ENCODE data around the gene PARVA. TPM values are rescaled to one million over a fixed set of nuclear protein-coding genes. Genes with fewer than 3 reads are reported as not detected.

Gene PARVA
- total RNA-seq, 2 donors from 2014 or later = 55.9 to 58.1 TPM

DNA sequence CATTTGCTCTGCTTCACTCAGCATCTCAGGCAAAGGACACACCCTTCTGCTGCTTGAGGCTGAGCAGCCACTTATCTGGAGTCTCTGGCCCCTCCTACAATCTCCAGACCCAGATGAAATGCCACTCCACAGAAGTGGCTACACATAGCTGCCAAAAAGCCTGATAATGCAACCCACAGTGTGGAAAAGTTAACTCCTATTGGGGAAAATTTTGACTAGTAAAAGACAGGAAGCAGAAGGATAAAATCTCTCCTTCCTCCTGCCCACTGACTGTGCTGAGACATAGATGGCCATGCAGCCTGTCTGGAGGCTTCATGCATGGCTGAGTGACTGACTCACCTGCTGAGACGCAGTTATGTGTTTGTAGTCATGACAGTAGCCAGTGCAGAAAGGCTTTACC is 204.6 kb downstream of the PARVA start:
- Histone ChIP-seq H3K36me3 (no peaks in the 10 kb centered on the region), H3K4me1 (peaks cover 0 to 8% of the 10 kb centered on the region in 2 donors), H3K9me3 (no peaks in the 10 kb centered on the region), H3K27me3 (no peaks in the 10 kb centered on the region), H3K27ac (no peak overlapping the region), H3K4me3 (no peak overlapping the region)
- TF ChIP-seq, protein P1, sequence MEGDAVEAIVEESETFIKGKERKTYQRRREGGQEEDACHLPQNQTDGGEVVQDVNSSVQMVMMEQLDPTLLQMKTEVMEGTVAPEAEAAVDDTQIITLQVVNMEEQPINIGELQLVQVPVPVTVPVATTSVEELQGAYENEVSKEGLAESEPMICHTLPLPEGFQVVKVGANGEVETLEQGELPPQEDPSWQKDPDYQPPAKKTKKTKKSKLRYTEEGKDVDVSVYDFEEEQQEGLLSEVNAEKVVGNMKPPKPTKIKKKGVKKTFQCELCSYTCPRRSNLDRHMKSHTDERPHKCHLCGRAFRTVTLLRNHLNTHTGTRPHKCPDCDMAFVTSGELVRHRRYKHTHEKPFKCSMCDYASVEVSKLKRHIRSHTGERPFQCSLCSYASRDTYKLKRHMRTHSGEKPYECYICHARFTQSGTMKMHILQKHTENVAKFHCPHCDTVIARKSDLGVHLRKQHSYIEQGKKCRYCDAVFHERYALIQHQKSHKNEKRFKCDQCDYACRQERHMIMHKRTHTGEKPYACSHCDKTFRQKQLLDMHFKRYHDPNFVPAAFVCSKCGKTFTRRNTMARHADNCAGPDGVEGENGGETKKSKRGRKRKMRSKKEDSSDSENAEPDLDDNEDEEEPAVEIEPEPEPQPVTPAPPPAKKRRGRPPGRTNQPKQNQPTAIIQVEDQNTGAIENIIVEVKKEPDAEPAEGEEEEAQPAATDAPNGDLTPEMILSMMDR (IDR thresholded peaks at IDR 0.05) = no peak
- no peak for DNase-seq (ENCODE audit: low spot score)

Data from right atrium auricular region (tissue), 2 donors.